Measurements from ENCODE around the gene MYMK.

The MYMK gene

GRCh38 chr9:133468374-133468773 lies 56.4 kb downstream of the MYMK start:
- no peak for DNase-seq (ENCODE audit: low spot score)

- no peak for DNase-seq (ENCODE audit: low spot score)
These were observed 57.7 kb downstream of the MYMK start for GRCh38 chr9:133467101-133467500.

- no peak for DNase-seq (ENCODE audit: low spot score)
These were observed 58.8 kb downstream of the MYMK start for GRCh38 chr9:133465984-133466383.

DNA sequence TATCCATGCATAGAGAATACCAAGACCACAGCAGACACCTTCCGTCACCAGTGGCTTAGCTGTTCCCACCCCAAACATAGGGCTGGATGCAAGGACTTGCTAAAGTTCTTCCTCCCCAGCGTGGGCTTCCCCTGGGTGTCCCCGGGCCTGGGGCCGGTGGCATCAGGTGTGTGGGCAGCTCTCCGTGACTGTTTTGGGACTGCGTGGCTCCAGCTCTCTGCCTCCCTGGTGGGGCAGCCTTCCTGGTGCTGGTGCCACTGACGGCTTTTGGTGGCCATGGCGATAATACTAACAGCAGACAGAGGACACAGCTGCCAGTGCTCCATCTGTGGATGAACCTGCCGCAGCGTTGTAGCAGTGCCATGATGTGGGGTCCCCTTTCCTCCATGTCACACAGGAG lies 60.1 kb downstream of the MYMK start:
- no peak for DNase-seq (ENCODE audit: low spot score)
